Nephron progenitor cell (in vitro differentiated cells): ENCODE measurements around the gene PACS2.
"Not testable (repeated sequence)": the region's sequence is repeated elsewhere in the genome, so short reads cannot be mapped to it uniquely, and the experiment has no call there.

Experiments used
- DNase-seq: peaks from one replicate; pipeline ENCODE4 v3.0.0; 2021
- H3K27ac Mint-ChIP-seq: 2 replicates; pipeline ENCODE4 v1.8.0; 2021; ENCODE audit warnings: mild to moderate bottlenecking, moderate library complexity, mixed read lengths
- H3K27me3 Mint-ChIP-seq: 2 replicates; pipeline ENCODE4 v1.8.0; 2021; ENCODE audit warnings: mild to moderate bottlenecking, low read depth, mixed read lengths; ENCODE audit not compliant: poor library complexity
- H3K36me3 Mint-ChIP-seq: 2 replicates; pipeline ENCODE4 v1.8.0; 2021; ENCODE audit warnings: low read depth, mixed read lengths
- H3K4me1 Mint-ChIP-seq: 2 replicates; pipeline ENCODE4 v1.8.0; 2021; ENCODE audit warnings: mixed read lengths
- H3K4me3 Mint-ChIP-seq: 2 replicates; pipeline ENCODE4 v1.8.0; 2021; ENCODE audit warnings: mild to moderate bottlenecking, moderate library complexity, mixed read lengths
- H3K9me3 Mint-ChIP-seq: 2 replicates; pipeline ENCODE4 v1.8.0; 2021; ENCODE audit warnings: mild to moderate bottlenecking, moderate library complexity, mixed read lengths
- CTCF ChIP-seq: fragments of 200-600 bp; sonication (generic); IDR thresholded peaks from 2 replicates; pipeline ENCODE4 v1.5.0; 2021; ENCODE audit warnings: antibody characterized with exemption

PACS2 gene

GRCh38 chr14:105299654-105300541, 14.7 kb upstream of the PACS2 start:
- Mint-ChIP-seq H3K27me3 (peaks cover 31% of the 10 kb centered on the region), H3K36me3 (peaks cover 23% of the 10 kb centered on the region), H3K27ac (no peak overlapping the region), H3K4me3 (peak overlapping the region; percentile 86), H3K4me1 (peaks cover 10% of the 10 kb centered on the region), H3K9me3 (peaks cover 5% of the 10 kb centered on the region)
- no peak for DNase-seq
- TF ChIP-seq CTCF = no peak

- Mint-ChIP-seq H3K27ac (peak within 1 kb of the TSS; percentile 87), H3K9me3 (peaks cover 5% of the 10 kb centered on the region), H3K4me3 (peak within 1 kb of the TSS; percentile 86), H3K4me1 (peaks cover 11% of the 10 kb centered on the region), H3K27me3 (peaks cover 31% of the 10 kb centered on the region), H3K36me3 (peaks cover 23% of the 10 kb centered on the region)
- no peak for TF ChIP-seq CTCF
- peak; percentile 99 for DNase-seq
Measured at GRCh38 chr14:105300542-105301102, 13.9 kb upstream of the PACS2 start, which contains the start of gene BRF1. Gene BRF1 (minus strand): TSS chr14:105301001. CDS start chr14:105300629, 372 bp downstream.

GRCh38 chr14:105301103-105301914, 13.2 kb upstream of the PACS2 start:
- H3K4me1 Mint-ChIP-seq = peaks cover 11% of the 10 kb centered on the region
- H3K27ac Mint-ChIP-seq = peak overlapping the region; percentile 87
- H3K4me3 Mint-ChIP-seq = peak overlapping the region; percentile 86
- H3K36me3 Mint-ChIP-seq = peaks cover 23% of the 10 kb centered on the region
- H3K27me3 Mint-ChIP-seq = peaks cover 35% of the 10 kb centered on the region
- DNase-seq = peak; percentile 100
- TF ChIP-seq CTCF = no peak
- H3K9me3 Mint-ChIP-seq = peaks cover 5% of the 10 kb centered on the region

- H3K9me3 Mint-ChIP-seq, DNase-seq, H3K27ac Mint-ChIP-seq: not testable (repeated sequence)
- Mint-ChIP-seq H3K4me3 (peak overlapping the region; percentile 86), H3K36me3 (peaks cover 18% of the 10 kb centered on the region), H3K4me1 (peaks cover 11% of the 10 kb centered on the region), H3K27me3 (peaks cover 35% of the 10 kb centered on the region)
Measured at GRCh38 chr14:105301915-105302249, 12.7 kb upstream of the PACS2 start.

GRCh38 chr14:105303949-105304348, 10.6 kb upstream of the PACS2 start:
- no peak for DNase-seq
- Mint-ChIP-seq H3K4me1 (peaks cover 11% of the 10 kb centered on the region), H3K36me3 (peaks cover 5% of the 10 kb centered on the region), H3K9me3 (peaks cover 5% of the 10 kb centered on the region), H3K27me3 (peaks cover 35% of the 10 kb centered on the region), H3K4me3 (no peak overlapping the region), H3K27ac (no peak overlapping the region)
- TF ChIP-seq CTCF = no peak

GRCh38 chr14:105304565-105304964, 10.0 kb upstream of the PACS2 start:
- DNase-seq = no peak
- TF ChIP-seq CTCF = no peak
- peaks cover 32% of the 10 kb centered on the region for H3K27me3 Mint-ChIP-seq
- H3K36me3 Mint-ChIP-seq = peaks cover 4% of the 10 kb centered on the region
- no peak overlapping the region for H3K27ac Mint-ChIP-seq
- no peak overlapping the region for H3K4me3 Mint-ChIP-seq
- H3K4me1 Mint-ChIP-seq = peaks cover 8% of the 10 kb centered on the region
- peaks cover 1% of the 10 kb centered on the region for H3K9me3 Mint-ChIP-seq
